ENCODE measurements around the gene RIN3.

Gene RIN3

GRCh38 chr14:92676403-92677086, 163.0 kb downstream of the RIN3 start:
- TF ChIP-seq CTCF (IDR thresholded peaks at IDR 0.05) = no peak

- no peak for TF ChIP-seq CTCF (IDR thresholded peaks at IDR 0.05)
Measured at GRCh38 chr14:92677087-92677668, 163.6 kb downstream of the RIN3 start.

- TF ChIP-seq CTCF (IDR thresholded peaks at IDR 0.05) = no peak
Measured at GRCh38 chr14:92677955-92678354, 164.4 kb downstream of the RIN3 start.

- TF ChIP-seq CTCF (IDR thresholded peaks at IDR 0.05) = no peak
Measured at GRCh38 chr14:92678766-92679165, 165.2 kb downstream of the RIN3 start.

- no peak for TF ChIP-seq CTCF (IDR thresholded peaks at IDR 0.05)
Measured at GRCh38 chr14:92679246-92679645, 165.7 kb downstream of the RIN3 start.

- peak; percentile 92 for TF ChIP-seq CTCF (IDR thresholded peaks at IDR 0.05)
Measured at GRCh38 chr14:92680781-92681650, 167.4 kb downstream of the RIN3 start.

GRCh38 chr14:92683041-92683440, 169.5 kb downstream of the RIN3 start:
- no peak for TF ChIP-seq CTCF (IDR thresholded peaks at IDR 0.05)

Data from LNCAP (cell line).